ENCODE measurements around the gene DNAAF5. TPM values are rescaled to one million over a fixed set of nuclear protein-coding genes. Genes with fewer than 3 reads are reported as not detected.
A peak's percentile ranks its signal among the peaks of the same experiment; 100 is the strongest.

DNAAF5 gene
- 10 to 100 TPM; 29.4 to 43.0 (median 30.9) TPM for total RNA-seq
- long read RNA-seq, donor 1, transcript DNAAF5-201 (13 exons, 3,410 nt): major isoform, 38 of 59 reads
- long read RNA-seq, donor 1, partial matches to known transcripts: 3 of 59 reads
- long read RNA-seq, donor 1, other reads (novel, unspliced or antisense): 15 of 59 reads
- long read RNA-seq, donor 2, partial matches to known transcripts: 0 of 1 reads
- long read RNA-seq, donor 2, other reads (novel, unspliced or antisense): 1 of 1 reads

DNA sequence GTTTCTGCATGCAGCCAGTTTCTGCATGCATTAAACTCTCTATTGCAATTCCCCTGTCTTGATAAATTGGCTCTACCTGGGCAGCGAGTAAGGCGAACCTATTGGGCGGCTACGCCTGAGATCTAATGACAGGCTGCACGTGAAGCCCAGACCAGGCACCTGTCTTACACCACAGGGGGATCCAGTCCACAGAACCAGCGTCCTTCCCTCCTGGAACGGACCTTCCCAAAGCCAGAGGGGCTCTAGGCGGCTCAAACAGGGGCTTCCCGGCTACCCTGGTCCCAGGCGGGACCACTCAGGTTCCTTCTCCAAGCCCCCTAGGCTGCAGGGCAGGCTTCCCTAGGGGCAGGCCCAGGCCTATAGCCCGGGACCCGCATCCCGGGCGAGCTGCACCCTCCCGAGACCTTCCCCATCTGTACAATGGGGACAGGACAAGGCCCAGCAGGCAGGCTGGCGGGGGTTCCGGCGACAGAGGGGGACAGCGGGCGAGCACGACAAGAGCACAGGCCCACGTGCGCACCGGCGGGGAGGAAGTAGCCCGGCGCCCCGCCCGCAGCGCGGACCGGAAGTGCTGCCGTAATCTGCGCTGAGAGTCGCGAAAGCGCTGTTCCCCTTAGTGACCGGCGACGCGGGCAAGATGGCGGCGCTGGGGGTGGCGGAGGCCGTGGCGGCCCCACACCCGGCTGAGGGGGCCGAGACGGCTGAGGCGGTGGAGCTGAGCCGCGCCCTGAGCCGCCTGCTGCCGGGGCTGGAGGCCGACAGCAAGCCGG is at the start of gene DNAAF5:
TSS of gene DNAAF5 (plus strand) at position 616 of the 770 bp plus-strand sequence. CDS start at position 638, 22 bp downstream.
- TF ChIP-seq, protein P1, sequence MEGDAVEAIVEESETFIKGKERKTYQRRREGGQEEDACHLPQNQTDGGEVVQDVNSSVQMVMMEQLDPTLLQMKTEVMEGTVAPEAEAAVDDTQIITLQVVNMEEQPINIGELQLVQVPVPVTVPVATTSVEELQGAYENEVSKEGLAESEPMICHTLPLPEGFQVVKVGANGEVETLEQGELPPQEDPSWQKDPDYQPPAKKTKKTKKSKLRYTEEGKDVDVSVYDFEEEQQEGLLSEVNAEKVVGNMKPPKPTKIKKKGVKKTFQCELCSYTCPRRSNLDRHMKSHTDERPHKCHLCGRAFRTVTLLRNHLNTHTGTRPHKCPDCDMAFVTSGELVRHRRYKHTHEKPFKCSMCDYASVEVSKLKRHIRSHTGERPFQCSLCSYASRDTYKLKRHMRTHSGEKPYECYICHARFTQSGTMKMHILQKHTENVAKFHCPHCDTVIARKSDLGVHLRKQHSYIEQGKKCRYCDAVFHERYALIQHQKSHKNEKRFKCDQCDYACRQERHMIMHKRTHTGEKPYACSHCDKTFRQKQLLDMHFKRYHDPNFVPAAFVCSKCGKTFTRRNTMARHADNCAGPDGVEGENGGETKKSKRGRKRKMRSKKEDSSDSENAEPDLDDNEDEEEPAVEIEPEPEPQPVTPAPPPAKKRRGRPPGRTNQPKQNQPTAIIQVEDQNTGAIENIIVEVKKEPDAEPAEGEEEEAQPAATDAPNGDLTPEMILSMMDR (IDR thresholded peaks at IDR 0.05): no peak
- no peaks in the 10 kb centered on the region for H3K36me3 ChIP-seq (ENCODE audit: low read depth)
- peak within 1 kb of the TSS; percentile 96 for H3K4me3 ChIP-seq

DNA sequence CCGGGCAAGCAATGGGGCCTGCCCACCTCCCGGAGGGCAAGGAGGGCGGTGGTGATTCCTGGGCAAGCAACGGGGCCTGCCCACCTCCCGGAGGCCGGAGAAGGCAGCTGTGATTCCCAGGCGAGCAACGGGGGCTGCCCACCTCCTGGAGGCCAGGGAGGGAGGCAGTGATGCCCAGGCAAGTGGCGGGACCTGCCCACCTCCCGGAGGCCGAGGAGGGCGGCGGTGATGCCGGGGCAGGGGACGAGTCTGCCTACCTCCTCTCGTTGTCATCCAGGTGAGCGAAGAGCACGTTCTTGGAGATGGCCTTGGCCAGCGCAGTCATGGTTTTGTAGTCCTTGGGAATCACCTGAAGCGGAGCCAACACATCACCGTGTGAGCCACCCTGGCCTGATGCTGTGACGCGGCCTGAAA is 49.5 kb upstream of the DNAAF5 start:
- H3K9me3 ChIP-seq: no peaks in the 10 kb centered on the region
- H3K4me1 ChIP-seq (ENCODE audit: low read depth): no peaks in the 10 kb centered on the region
- ATAC-seq (no peak), DNase-seq (peak in 1 of 3 donors; percentile 38)
- TF ChIP-seq, protein P1 (IDR thresholded peaks at IDR 0.05): no peak
- no peak overlapping the region for H3K4me3 ChIP-seq
- no peaks in the 10 kb centered on the region for H3K36me3 ChIP-seq (ENCODE audit: low read depth)
- intact Hi-C loops (cut with DNase I, micrococcal nuclease): no loop called here

More for the DNA sequence above, at the start of gene DNAAF5:
- no peaks in the 10 kb centered on the region for H3K9me3 ChIP-seq
- intact Hi-C loops (cut with DNase I, micrococcal nuclease): no loop called here
- peak; percentile 90 to 92 (median 90) for DNase-seq
- ATAC-seq: peak; percentile 95
- peaks cover 14% of the 10 kb centered on the region for H3K4me1 ChIP-seq (ENCODE audit: low read depth)

GRCh38 chr7:680411-681127 is 45.9 kb upstream of the DNAAF5 start:
- DNase-seq: peak in 2 of 3 donors; percentile 7 to 31
- no peaks in the 10 kb centered on the region for H3K36me3 ChIP-seq (ENCODE audit: low read depth)

GRCh38 chr7:681551-682307 is 44.8 kb upstream of the DNAAF5 start:
- DNase-seq: peak in 2 of 3 donors; percentile 3 to 13
- intact Hi-C loops (cut with DNase I, micrococcal nuclease): no loop called here
- Histone ChIP-seq H3K4me3 (no peak overlapping the region), H3K9me3 (peaks cover 14% of the 10 kb centered on the region), H3K36me3 (ENCODE audit: low read depth) (no peaks in the 10 kb centered on the region), H3K4me1 (ENCODE audit: low read depth) (no peaks in the 10 kb centered on the region)
- TF ChIP-seq, protein P1 (IDR thresholded peaks at IDR 0.05): no peak
- no peak for ATAC-seq

More at GRCh38 chr7:680411-681127, 45.9 kb upstream of the DNAAF5 start:
- no peak for ATAC-seq
- intact Hi-C loops (cut with DNase I, micrococcal nuclease): no loop called here
- no peak overlapping the region for H3K4me3 ChIP-seq
- TF ChIP-seq, protein P1 (IDR thresholded peaks at IDR 0.05): no peak
- peaks cover 3% of the 10 kb centered on the region for H3K9me3 ChIP-seq
- H3K4me1 ChIP-seq (ENCODE audit: low read depth): no peaks in the 10 kb centered on the region

- no peak for ATAC-seq
- Histone ChIP-seq H3K9me3 (peaks cover 14% of the 10 kb centered on the region), H3K36me3 (ENCODE audit: low read depth) (no peaks in the 10 kb centered on the region), H3K4me3 (no peak overlapping the region), H3K4me1 (ENCODE audit: low read depth) (no peaks in the 10 kb centered on the region)
- intact Hi-C loops (cut with DNase I, micrococcal nuclease): no loop called here
- TF ChIP-seq, protein P1 (IDR thresholded peaks at IDR 0.05): no peak
- DNase-seq: peak in 2 of 3 donors; percentile 9 to 27
Observed at GRCh38 chr7:682810-683209, 43.7 kb upstream of the DNAAF5 start.
